GM08714 (cell line): ENCODE measurements around the gene CCDC184.
A peak's percentile ranks its signal among the peaks of the same experiment; 100 is the strongest.
"Not testable (repeated sequence)": the region's sequence is repeated elsewhere in the genome, so short reads cannot be mapped to it uniquely, and the experiment has no call there.

ENCODE experiments used
- H3K4me3 ChIP-seq: fragments of 200-500 bp; sonication (Bioruptor generic); 2 replicates; pipeline ENCODE4 v1.5.1; 2014; ENCODE audit warnings: mild to moderate bottlenecking, low read length, inconsistent platforms
- ZNF274 ChIP-seq: IDR thresholded peaks from 2 replicates; pipeline ENCODE4 v1.6.1; 2012; ENCODE audit warnings: mild to moderate bottlenecking, low read depth, low read length

The CCDC184 gene

GRCh38 chr12:48189331-48190125, 6.1 kb downstream of the CCDC184 start:
- H3K4me3 ChIP-seq: no peak overlapping the region
- no peak for TF ChIP-seq ZNF274

- TF ChIP-seq ZNF274: no peak
- H3K4me3 ChIP-seq: no peak overlapping the region
Observed at GRCh38 chr12:48191096-48191495, 7.7 kb downstream of the CCDC184 start.

GRCh38 chr12:48192861-48193260, 9.4 kb downstream of the CCDC184 start:
- TF ChIP-seq ZNF274: no peak

GRCh38 chr12:48193623-48194022, 10.2 kb downstream of the CCDC184 start:
- H3K4me3 ChIP-seq: no peak overlapping the region

More at GRCh38 chr12:48192861-48193260, 9.4 kb downstream of the CCDC184 start:
- H3K4me3 ChIP-seq: no peak overlapping the region

GRCh38 chr12:48194799-48195201, 11.4 kb downstream of the CCDC184 start:
- H3K4me3 ChIP-seq: no peak overlapping the region
- TF ChIP-seq ZNF274: no peak

More at GRCh38 chr12:48193623-48194022, 10.2 kb downstream of the CCDC184 start:
- TF ChIP-seq ZNF274: no peak

GRCh38 chr12:48197549-48197970, 14.1 kb downstream of the CCDC184 start:
- peak overlapping the region; percentile 65 for H3K4me3 ChIP-seq
- TF ChIP-seq ZNF274: no peak

GRCh38 chr12:48197971-48198671, 14.7 kb downstream of the CCDC184 start:
- H3K4me3 ChIP-seq: peak overlapping the region; percentile 82
- TF ChIP-seq ZNF274: no peak

GRCh38 chr12:48198672-48198971, 15.2 kb downstream of the CCDC184 start:
- peak overlapping the region; percentile 82 for H3K4me3 ChIP-seq
- TF ChIP-seq ZNF274: no peak

- peak overlapping the region; percentile 82 for H3K4me3 ChIP-seq
- TF ChIP-seq ZNF274: no peak
Observed at GRCh38 chr12:48198985-48199384, 15.5 kb downstream of the CCDC184 start.

- H3K4me3 ChIP-seq: no peak overlapping the region; the same call in 1 of the 2 replicates
Observed at GRCh38 chr12:48199774-48200221, 16.4 kb downstream of the CCDC184 start.

GRCh38 chr12:48201091-48201490, 17.6 kb downstream of the CCDC184 start:
- H3K4me3 ChIP-seq: no peak overlapping the region
- TF ChIP-seq ZNF274: no peak

More at GRCh38 chr12:48199774-48200221, 16.4 kb downstream of the CCDC184 start:
- TF ChIP-seq ZNF274: no peak

- no peak overlapping the region for H3K4me3 ChIP-seq
- no peak for TF ChIP-seq ZNF274
Observed at GRCh38 chr12:48201516-48201915, 18.1 kb downstream of the CCDC184 start.

- H3K4me3 ChIP-seq: no peak overlapping the region
- no peak for TF ChIP-seq ZNF274
Observed at GRCh38 chr12:48202766-48203165, 19.3 kb downstream of the CCDC184 start.

- TF ChIP-seq ZNF274: no peak
Observed at GRCh38 chr12:48203192-48203591, 19.7 kb downstream of the CCDC184 start, which contains the start of gene OR10AD1. OR10AD1 (minus strand) TSS chr12:48203292; CDS start chr12:48203292, 0 bp downstream.

GRCh38 chr12:48209495-48209894, 26.1 kb downstream of the CCDC184 start:
- H3K4me3 ChIP-seq: not testable (repeated sequence)

More at GRCh38 chr12:48203192-48203591, 19.7 kb downstream of the CCDC184 start, which contains the start of gene OR10AD1:
- no peak within 1 kb of the TSS for H3K4me3 ChIP-seq
